Mesenchymal stem cell (in vitro differentiated cells and primary cell): ENCODE data around the gene PAPOLB.

Experiments used
- DNase-seq: peaks from one replicate; pipeline ENCODE4 v3.0.0-alpha.2; 2013
- H2AFZ ChIP-seq: one replicate; pipeline ENCODE4 v1.6.1; 2013; ENCODE audit warnings: low read depth, mild to moderate bottlenecking, control low read depth, inconsistent platforms, low read length, moderate library complexity
- H2AK5ac ChIP-seq: 2 replicates; pipeline ENCODE4 v1.6.1; 2013; ENCODE audit warnings: low read length, moderate library complexity, mild to moderate bottlenecking, inconsistent platforms; ENCODE audit not compliant: severe bottlenecking
- H2BK120ac ChIP-seq: one replicate; pipeline ENCODE4 v1.6.1; 2013; ENCODE audit warnings: low read depth, mild to moderate bottlenecking, inconsistent platforms, low read length, moderate library complexity
- H2BK12ac ChIP-seq, 2 experiments: one replicate each; pipeline ENCODE4 v1.6.1; 2013; ENCODE audit warnings: inconsistent platforms in 2 of 2, low read length in 2 of 2, mild to moderate bottlenecking in 2 of 2, moderate library complexity in 2 of 2, control low read depth in 1 of 2
- H2BK15ac ChIP-seq: one replicate; pipeline ENCODE4 v1.6.1; 2013; ENCODE audit warnings: mild to moderate bottlenecking, low read depth, inconsistent platforms; ENCODE audit not compliant: poor library complexity, severe bottlenecking
- H2BK5ac ChIP-seq: 2 replicates; pipeline ENCODE4 v1.6.1; 2013; ENCODE audit warnings: low read depth, mild to moderate bottlenecking, low read length, control low read depth, inconsistent platforms; ENCODE audit not compliant: poor library complexity, severe bottlenecking
- H3K14ac ChIP-seq, 2 experiments: one replicate each; pipeline ENCODE4 v1.6.1; 2013; ENCODE audit warnings: inconsistent platforms in 2 of 2, low read length in 2 of 2, control low read depth in 1 of 2, mild to moderate bottlenecking in 1 of 2, moderate library complexity in 1 of 2
- H3K18ac ChIP-seq, 2 experiments: one replicate each; pipeline ENCODE4 v1.6.1; 2013; ENCODE audit warnings: inconsistent platforms in 2 of 2, low read length in 2 of 2, control low read depth in 1 of 2, low read depth in 1 of 2, mild to moderate bottlenecking in 1 of 2
- H3K23ac ChIP-seq, 2 experiments: one replicate each; pipeline ENCODE4 v1.6.1; 2013; ENCODE audit warnings: inconsistent platforms in 2 of 2, low read length in 2 of 2, mild to moderate bottlenecking in 2 of 2, moderate library complexity in 2 of 2, control low read depth in 1 of 2
- H3K27ac ChIP-seq: 2 replicates; pipeline ENCODE4 v1.5.1; 2013; ENCODE audit warnings: mild to moderate bottlenecking, moderate library complexity, low read length, control low read depth, inconsistent platforms; ENCODE audit not compliant: poor library complexity, severe bottlenecking
- H3K27me3 ChIP-seq, 2 experiments: 2 replicates each; pipeline versions ENCODE4 v1.6.1 to v1.7.0; 2013; ENCODE audit warnings: low read length in 2 of 2, mild to moderate bottlenecking in 2 of 2, moderate library complexity in 2 of 2, control low read depth in 1 of 2, inconsistent platforms in 1 of 2; ENCODE audit not compliant: control insufficient read depth in 1 of 2, insufficient read depth in 1 of 2
- H3K36me3 ChIP-seq, 2 experiments: 2 replicates each; pipeline versions ENCODE4 v1.6.1 to v1.7.0; 2013; ENCODE audit warnings: low read length in 2 of 2, control low read depth in 1 of 2, inconsistent platforms in 1 of 2, low read depth in 1 of 2, mild to moderate bottlenecking in 1 of 2; ENCODE audit not compliant: insufficient read depth in 2 of 2, control insufficient read depth in 1 of 2
- H3K4ac ChIP-seq, 2 experiments: one replicate each; pipeline ENCODE4 v1.6.1; 2013; ENCODE audit warnings: inconsistent platforms in 2 of 2, low read length in 2 of 2, mild to moderate bottlenecking in 2 of 2, moderate library complexity in 2 of 2, control low read depth in 1 of 2, low read depth in 1 of 2
- H3K4me1 ChIP-seq: 2 replicates; pipeline ENCODE4 v1.6.1; 2013; ENCODE audit warnings: low read depth, low read length, control low read depth; ENCODE audit not compliant: control insufficient read depth, insufficient read depth
- H3K4me2 ChIP-seq: 2 replicates; pipeline ENCODE4 v1.6.1; 2013; ENCODE audit warnings: low read length, mild to moderate bottlenecking, inconsistent platforms; ENCODE audit not compliant: poor library complexity, severe bottlenecking
- H3K4me3 ChIP-seq, 2 experiments: 2 replicates each; pipeline versions ENCODE4 v1.5.1 to v1.7.0; 2013; ENCODE audit warnings: low read length in 2 of 2, mild to moderate bottlenecking in 2 of 2, control low read depth in 1 of 2, low read depth in 1 of 2; ENCODE audit not compliant: insufficient read depth in 1 of 2
- H3K79me1 ChIP-seq: replicated peaks from 2 replicates; pipeline ENCODE4 v1.6.1; 2013; ENCODE audit warnings: mild to moderate bottlenecking, control low read depth, low read length, inconsistent platforms; ENCODE audit not compliant: poor library complexity, severe bottlenecking
- H3K9ac ChIP-seq: 2 replicates; pipeline ENCODE4 v1.7.0; 2013; ENCODE audit warnings: mild to moderate bottlenecking, low read length, moderate library complexity
- H3K9me3 ChIP-seq: 2 replicates; pipeline ENCODE4 v1.7.0; 2013; ENCODE audit warnings: mild to moderate bottlenecking, low read length; ENCODE audit not compliant: control insufficient read depth
- H4K8ac ChIP-seq: one replicate; pipeline ENCODE4 v1.6.1; 2013; ENCODE audit warnings: inconsistent platforms, mild to moderate bottlenecking, low read length, moderate library complexity
- H4K91ac ChIP-seq: one replicate; pipeline ENCODE4 v1.6.1; 2013; ENCODE audit warnings: mild to moderate bottlenecking, low read length, inconsistent platforms
- WGBS: methylation state at CpG from one replicate; pipeline ENCODE4 v1.1.7; 2013; ENCODE audit warnings: mixed read lengths; 5-methylcytosine and 5-hydroxymethylcytosine counted together

Gene PAPOLB

GRCh38 chr7:4820405-4820966, 41.3 kb downstream of the PAPOLB start:
- H3K14ac ChIP-seq = no peak overlapping the region
- no peaks in the 10 kb centered on the region for H3K36me3 ChIP-seq
- H2BK5ac ChIP-seq = no peak overlapping the region
- H2AK5ac ChIP-seq = no peak overlapping the region
- H3K4me1 ChIP-seq = peaks cover 1% of the 10 kb centered on the region
- DNase-seq = no peak
- no peak overlapping the region for H3K18ac ChIP-seq
- no peak overlapping the region for H3K4ac ChIP-seq
- no peak overlapping the region for H4K8ac ChIP-seq
- H3K27ac ChIP-seq = no peak overlapping the region
- 92% methylated on average over 17 of the region's 19 CpGs for WGBS
- no peak overlapping the region for H2BK12ac ChIP-seq
- H2AFZ ChIP-seq = no peak overlapping the region
- no peak overlapping the region for H4K91ac ChIP-seq
- H3K9ac ChIP-seq = no peak overlapping the region
- no peak overlapping the region for H2BK120ac ChIP-seq
- no peaks in the 10 kb centered on the region for H3K79me1 ChIP-seq
- H2BK15ac ChIP-seq = no peak overlapping the region
- H3K4me3 ChIP-seq = no peak overlapping the region
- H3K27me3 ChIP-seq = peaks cover 15 to 24% of the 10 kb centered on the region in 2 experiments
- H3K23ac ChIP-seq = no peak overlapping the region
- H3K9me3 ChIP-seq = no peaks in the 10 kb centered on the region
- H3K4me2 ChIP-seq = no peak overlapping the region

GRCh38 chr7:4819560-4820404, 42.0 kb downstream of the PAPOLB start:
- no peak overlapping the region for H3K14ac ChIP-seq
- no peaks in the 10 kb centered on the region for H3K9me3 ChIP-seq
- H3K4me2 ChIP-seq = no peak overlapping the region
- H4K8ac ChIP-seq = no peak overlapping the region
- no peak overlapping the region for H3K27ac ChIP-seq
- H3K9ac ChIP-seq = no peak overlapping the region
- no peak overlapping the region for H3K4me3 ChIP-seq
- DNase-seq = no peak
- no peak overlapping the region for H2BK12ac ChIP-seq
- H3K4me1 ChIP-seq = peaks cover 1% of the 10 kb centered on the region
- H2BK5ac ChIP-seq = no peak overlapping the region
- H3K79me1 ChIP-seq = no peaks in the 10 kb centered on the region
- no peak overlapping the region for H3K23ac ChIP-seq
- H2BK15ac ChIP-seq = no peak overlapping the region
- WGBS = 92% methylated on average over 39 of the region's 39 CpGs
- no peak overlapping the region for H2BK120ac ChIP-seq
- H4K91ac ChIP-seq = no peak overlapping the region
- no peaks in the 10 kb centered on the region for H3K36me3 ChIP-seq
- peaks cover 15 to 25% of the 10 kb centered on the region in 2 experiments for H3K27me3 ChIP-seq
- H3K4ac ChIP-seq = no peak overlapping the region
- no peak overlapping the region for H2AK5ac ChIP-seq
- H3K18ac ChIP-seq = no peak overlapping the region
- no peak overlapping the region for H2AFZ ChIP-seq

GRCh38 chr7:4818000-4818794, 43.6 kb downstream of the PAPOLB start:
- H3K18ac ChIP-seq = no peak overlapping the region
- no peak overlapping the region for H2BK12ac ChIP-seq
- H3K79me1 ChIP-seq = no peaks in the 10 kb centered on the region
- H3K4me1 ChIP-seq = peaks cover 1% of the 10 kb centered on the region
- H3K4me3 ChIP-seq = no peak overlapping the region
- H2AK5ac ChIP-seq = no peak overlapping the region
- no peak overlapping the region for H3K9ac ChIP-seq
- H3K4me2 ChIP-seq = no peak overlapping the region
- H3K4ac ChIP-seq = no peak overlapping the region
- no peaks in the 10 kb centered on the region for H3K36me3 ChIP-seq
- peaks cover 6% of the 10 kb centered on the region for H3K9me3 ChIP-seq
- H2AFZ ChIP-seq = no peak overlapping the region
- H3K14ac ChIP-seq = no peak overlapping the region
- no peak overlapping the region for H4K91ac ChIP-seq
- no peak overlapping the region for H4K8ac ChIP-seq
- H3K23ac ChIP-seq = no peak overlapping the region
- DNase-seq = no peak
- H2BK120ac ChIP-seq = no peak overlapping the region
- peaks cover 15 to 32% of the 10 kb centered on the region in 2 experiments for H3K27me3 ChIP-seq
- WGBS = 92% methylated on average over 32 of the region's 32 CpGs
- no peak overlapping the region for H3K27ac ChIP-seq
- no peak overlapping the region for H2BK5ac ChIP-seq
- H2BK15ac ChIP-seq = no peak overlapping the region
